Eye (tissue), 1 donor: ENCODE measurements around the gene PAPOLG.
"Not testable (repeated sequence)": the region's sequence is repeated elsewhere in the genome, so short reads cannot be mapped to it uniquely, and the experiment has no call there.

ENCODE experiments used
- DNase-seq: peaks from one replicate; pipeline ENCODE4 v3.0.0-alpha.2; 2015

PAPOLG gene

GRCh38 chr2:60823694-60824305 is 67.7 kb downstream of the PAPOLG start:
- DNase-seq = no peak

- no peak for DNase-seq
These were observed 69.6 kb downstream of the PAPOLG start for GRCh38 chr2:60825666-60826065.

- no peak for DNase-seq
These were observed 70.0 kb downstream of the PAPOLG start for GRCh38 chr2:60826111-60826510.

GRCh38 chr2:60826860-60827259 is 70.8 kb downstream of the PAPOLG start:
- not testable (repeated sequence) for DNase-seq

GRCh38 chr2:60827369-60827768 is 71.3 kb downstream of the PAPOLG start:
- no peak for DNase-seq

- no peak for DNase-seq
These were observed 74.9 kb downstream of the PAPOLG start for GRCh38 chr2:60830991-60831390.

- no peak for DNase-seq
These were observed 75.9 kb downstream of the PAPOLG start for GRCh38 chr2:60831921-60832320.

- DNase-seq = no peak
These were observed 76.6 kb downstream of the PAPOLG start for GRCh38 chr2:60832621-60833020.

GRCh38 chr2:60834270-60834717 is 78.2 kb downstream of the PAPOLG start:
- DNase-seq = peak; percentile 6

- DNase-seq = no peak
These were observed 80.4 kb downstream of the PAPOLG start for GRCh38 chr2:60836491-60836890.

GRCh38 chr2:60837123-60837522 is 81.1 kb downstream of the PAPOLG start:
- no peak for DNase-seq

- DNase-seq = no peak
These were observed 82.4 kb downstream of the PAPOLG start for GRCh38 chr2:60838481-60838880.

GRCh38 chr2:60839126-60839813 is 83.2 kb downstream of the PAPOLG start:
- no peak for DNase-seq

GRCh38 chr2:60840880-60841279 is 84.8 kb downstream of the PAPOLG start:
- no peak for DNase-seq

- no peak for DNase-seq
These were observed 86.9 kb downstream of the PAPOLG start for GRCh38 chr2:60843006-60843405.

- no peak for DNase-seq
These were observed 88.0 kb downstream of the PAPOLG start for GRCh38 chr2:60844105-60844504.

- DNase-seq = no peak
These were observed 91.8 kb downstream of the PAPOLG start for GRCh38 chr2:60847854-60848253.
